ENCODE data around the gene PIK3R6. TPM values are rescaled to one million over a fixed set of nuclear protein-coding genes. Genes with fewer than 3 reads are reported as not detected.

Gene PIK3R6
- total RNA-seq, 2 experiments from 2014 or later = 2.0 to 2.2 TPM

DNA sequence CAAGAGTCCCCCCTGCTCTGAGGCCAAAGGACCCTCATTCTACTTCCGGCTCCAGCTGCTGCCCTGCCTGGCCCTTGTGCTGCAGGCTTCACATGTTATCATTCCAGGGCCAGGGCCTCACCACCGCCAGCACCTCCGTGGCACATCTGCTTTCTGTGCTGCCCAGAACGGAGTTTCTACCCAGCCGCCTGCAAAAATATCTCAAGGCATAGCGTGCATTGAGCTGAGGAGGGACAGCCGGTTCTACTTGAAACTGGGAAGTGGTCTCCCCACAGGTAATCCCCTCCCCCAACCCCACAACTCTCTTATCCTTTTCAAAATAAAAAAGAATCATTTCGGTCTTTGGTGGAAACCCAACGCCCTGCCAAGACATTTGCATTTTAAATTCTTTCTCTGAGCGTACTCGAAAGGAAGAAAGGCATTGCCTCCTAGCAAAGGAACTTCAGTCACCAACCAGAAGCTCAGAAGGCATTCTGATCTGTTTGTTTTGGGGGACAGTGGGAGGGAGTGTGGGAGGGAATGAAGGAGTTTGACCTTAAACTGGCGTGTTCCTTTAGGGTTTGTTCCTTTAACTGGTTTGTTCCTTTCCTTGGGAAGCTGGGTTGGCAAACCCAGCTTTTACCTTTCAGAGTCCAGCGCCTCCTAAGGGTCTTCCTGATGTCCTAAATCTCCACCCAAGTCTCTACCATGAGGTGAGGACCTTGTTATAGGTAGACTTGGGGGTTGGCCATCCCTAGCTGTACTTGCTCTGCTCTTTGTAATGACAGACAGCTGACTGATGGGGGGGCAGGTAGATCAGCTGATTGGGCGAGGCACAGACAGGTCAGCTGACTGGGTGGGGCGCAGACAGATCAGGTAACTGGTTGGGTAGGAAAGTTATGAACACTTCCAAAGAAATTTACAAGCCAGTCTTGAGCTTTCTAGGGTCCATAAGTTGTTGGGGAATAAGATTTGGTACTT is 33.4 kb upstream of the PIK3R6 start:
- Mint-ChIP-seq H3K9me3 (no peaks in the 10 kb centered on the region), H3K27ac (peak overlapping the region; percentile 77)

DNA sequence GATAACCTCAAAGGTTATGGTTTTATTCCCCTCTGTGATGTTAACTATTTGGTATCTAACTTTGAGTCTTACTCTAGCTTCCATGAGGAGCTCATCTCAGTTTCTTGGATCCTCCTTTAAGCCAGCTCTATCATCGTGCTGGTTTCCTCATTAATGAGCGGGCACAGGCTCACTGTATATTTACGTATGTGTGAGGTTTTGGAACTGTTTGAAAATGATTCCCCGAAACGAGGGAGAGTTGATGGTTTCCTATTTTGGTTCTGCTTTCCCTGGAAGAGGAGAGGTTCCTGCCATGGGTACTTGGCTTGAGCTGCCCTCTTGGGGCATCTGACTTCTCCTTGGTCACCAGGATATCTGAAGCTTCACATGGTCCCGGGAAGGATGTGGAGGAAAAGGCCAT is 32.7 kb upstream of the PIK3R6 start:
- DNase-seq = no peak
- peak overlapping the region; percentile 12 for H3K4me3 Mint-ChIP-seq
- H3K4me1 Mint-ChIP-seq = peaks cover 67% of the 10 kb centered on the region
- CTCF ChIA-PET = interaction anchor here (0.9 to 2.7 kb wide), 9 partner anchors 9 to 517 kb away, joined by 3 to 9 read pairs (median 3); partner anchors contain the start of gene PIK3R5
- no peaks in the 10 kb centered on the region for H3K27me3 Mint-ChIP-seq
- H3K27ac Mint-ChIP-seq = peak overlapping the region; percentile 77
- no peaks in the 10 kb centered on the region for H3K9me3 Mint-ChIP-seq
- H3K36me3 Mint-ChIP-seq (ENCODE audit: low read depth) = peaks cover 82% of the 10 kb centered on the region
- POLR2A ChIA-PET = interaction anchor here (0.9 to 2.9 kb wide), 8 partner anchors 10 to 727 kb away, joined by 3 to 17 read pairs (median 10); partner anchors contain the start of gene PIK3R5

More for the DNA sequence above, 33.4 kb upstream of the PIK3R6 start:
- H3K4me3 Mint-ChIP-seq = no peak overlapping the region
- H3K4me1 Mint-ChIP-seq = peaks cover 62% of the 10 kb centered on the region
- peaks cover 82% of the 10 kb centered on the region for H3K36me3 Mint-ChIP-seq (ENCODE audit: low read depth)
- DNase-seq = no peak
- CTCF ChIA-PET = interaction anchor here (0.8 to 2.7 kb wide), 9 partner anchors 9 to 97 kb away, joined by 3 to 9 read pairs (median 3); partner anchors contain the start of gene PIK3R5
- POLR2A ChIA-PET = interaction anchor here (0.7 to 2.9 kb wide), 8 partner anchors 9 to 63 kb away, joined by 3 to 17 read pairs (median 6); partner anchors contain the start of gene PIK3R5
- no peaks in the 10 kb centered on the region for H3K27me3 Mint-ChIP-seq

DNA sequence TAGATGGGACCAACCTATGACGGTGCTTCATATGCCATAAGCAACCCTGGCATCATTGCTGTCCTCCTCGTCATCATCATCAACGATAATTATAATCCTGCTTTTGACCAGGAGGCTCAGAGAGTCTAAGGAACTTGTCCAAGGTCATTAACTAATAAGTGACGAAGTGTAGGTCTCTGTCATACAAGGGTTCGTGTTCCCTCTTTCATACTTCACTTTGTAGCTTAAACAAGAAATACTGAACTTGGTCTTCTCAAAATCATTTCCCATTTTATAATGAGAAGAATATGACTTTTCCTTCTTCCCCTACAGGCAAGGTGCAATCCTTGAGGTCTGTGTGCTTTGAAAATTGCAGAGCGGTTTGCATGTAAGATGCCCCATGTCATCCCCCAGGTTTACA is 31.2 kb upstream of the PIK3R6 start:
- CTCF ChIA-PET = interaction anchor here (1.2 to 2.7 kb wide), 2 partner anchors 97 to 99 kb away, joined by 5 to 9 read pairs; no protein-coding TSS in a partner anchor
- peak overlapping the region; percentile 77 for H3K27ac Mint-ChIP-seq
- H3K27me3 Mint-ChIP-seq = no peaks in the 10 kb centered on the region
- POLR2A ChIA-PET = interaction anchor here (1.0 to 2.9 kb wide), 8 partner anchors 9 to 65 kb away, joined by 3 to 17 read pairs (median 6); partner anchors contain the start of gene PIK3R5
- peaks cover 75% of the 10 kb centered on the region for H3K4me1 Mint-ChIP-seq
- H3K4me3 Mint-ChIP-seq = peak overlapping the region; percentile 39
- H3K9me3 Mint-ChIP-seq = no peaks in the 10 kb centered on the region
- DNase-seq = no peak
- peaks cover 77% of the 10 kb centered on the region for H3K36me3 Mint-ChIP-seq (ENCODE audit: low read depth)

DNA sequence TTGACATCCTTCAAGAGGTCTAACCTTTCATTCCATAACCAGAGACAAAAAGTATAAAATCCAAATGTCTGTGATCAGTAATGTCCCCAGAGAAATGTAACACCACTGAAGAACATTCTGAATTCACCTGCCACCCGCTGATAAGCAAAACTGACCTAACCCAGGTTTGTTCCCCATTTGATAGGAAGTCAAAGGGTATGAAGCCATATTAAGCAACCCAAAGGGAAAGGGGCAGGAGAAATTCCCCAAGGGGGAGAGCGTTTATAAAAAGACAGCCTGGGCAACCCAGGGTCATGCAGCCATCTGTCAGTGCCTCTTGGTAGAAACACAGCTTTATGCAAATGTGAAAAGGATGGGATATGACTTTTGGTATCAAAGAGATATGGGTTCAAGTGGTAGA is 30.7 kb upstream of the PIK3R6 start:
- H3K4me3 Mint-ChIP-seq = no peak overlapping the region
- peaks cover 81% of the 10 kb centered on the region for H3K36me3 Mint-ChIP-seq (ENCODE audit: low read depth)
- POLR2A ChIA-PET = interaction anchor here (1.2 to 2.9 kb wide), 5 partner anchors 9 to 66 kb away, joined by 3 to 17 read pairs (median 12); partner anchors contain the start of gene PIK3R5
- H3K9me3 Mint-ChIP-seq = no peaks in the 10 kb centered on the region
- H3K27ac Mint-ChIP-seq = no peak overlapping the region
- CTCF ChIA-PET = interaction anchor here (1.2 kb wide), 1 partner anchor 100 kb away, joined by 5 read pairs; no protein-coding TSS in a partner anchor
- no peaks in the 10 kb centered on the region for H3K27me3 Mint-ChIP-seq
- peak; percentile 7 for DNase-seq
- H3K4me1 Mint-ChIP-seq = peaks cover 75% of the 10 kb centered on the region

DNA sequence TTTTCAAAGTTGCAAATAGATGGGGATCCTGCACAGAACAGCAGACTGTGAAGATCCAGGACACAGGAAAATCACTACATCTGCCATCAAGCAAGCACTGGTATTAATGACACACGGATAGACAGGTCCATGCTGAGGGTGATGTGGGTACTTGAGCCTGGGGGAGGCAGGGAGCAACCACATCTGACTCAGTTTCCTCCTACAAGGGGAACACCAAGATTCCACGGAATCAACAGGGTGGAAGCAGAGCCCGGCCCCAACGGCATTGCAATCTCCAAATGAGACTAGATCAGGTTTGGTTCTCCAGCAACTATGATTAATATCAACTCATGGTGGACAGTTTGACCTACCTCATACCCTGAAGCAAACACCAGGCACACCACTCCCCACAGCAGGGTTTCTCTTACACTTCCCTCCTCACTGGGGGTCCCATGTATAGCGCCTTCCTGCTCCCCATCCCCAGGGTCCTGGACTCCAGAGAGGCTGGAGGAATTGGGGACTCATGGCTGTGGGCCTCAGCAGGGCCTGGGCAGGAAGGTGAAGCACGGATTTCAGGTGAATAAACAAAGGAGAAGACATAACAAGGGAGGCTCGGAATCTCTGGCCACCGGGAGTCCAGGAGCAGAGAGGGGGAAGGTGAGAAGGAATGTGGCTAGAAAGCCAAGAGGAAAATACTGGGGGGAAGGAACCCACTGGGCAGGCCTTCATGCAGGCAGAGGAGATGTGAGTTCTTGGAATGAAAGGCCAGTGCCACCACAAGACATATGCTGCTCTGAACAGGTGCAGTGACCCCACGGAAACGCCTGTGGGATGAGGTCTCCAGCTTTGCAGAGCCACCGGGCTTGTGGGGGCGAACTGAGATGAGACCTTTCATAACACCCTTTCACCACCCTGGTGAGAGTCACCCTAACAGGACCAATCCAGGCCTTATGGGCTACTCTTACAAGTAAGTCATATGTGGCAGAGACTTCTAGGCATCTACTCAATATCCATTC is 29.5 kb upstream of the PIK3R6 start:
- CTCF ChIA-PET = interaction anchor here (1.6 to 1.8 kb wide), 2 partner anchors 57 to 143 kb away, joined by 3 read pairs; no protein-coding TSS in a partner anchor
- H3K27ac Mint-ChIP-seq = no peak overlapping the region
- peaks cover 86% of the 10 kb centered on the region for H3K4me1 Mint-ChIP-seq

DNA sequence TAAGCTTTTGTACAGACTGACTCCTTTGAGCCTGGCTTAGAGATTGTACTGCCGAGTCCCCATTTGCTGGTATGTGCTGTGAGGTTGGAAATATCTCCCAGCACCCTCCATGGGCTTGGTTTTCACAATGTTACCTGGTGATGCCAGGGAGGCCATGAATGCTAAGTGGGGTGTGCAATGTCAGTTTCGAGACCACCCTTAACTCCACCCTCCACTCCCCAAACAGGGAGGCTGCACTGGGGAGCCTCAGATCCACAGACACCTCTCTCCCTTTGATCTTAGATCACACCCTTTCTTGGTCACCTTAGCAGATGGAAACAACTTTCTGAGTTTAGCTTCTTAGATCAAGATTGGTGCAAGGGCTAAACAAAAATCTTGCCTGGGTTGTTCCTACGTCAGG is 28.6 kb upstream of the PIK3R6 start:
- no peak overlapping the region for H3K27ac Mint-ChIP-seq
- POLR2A ChIA-PET = interaction anchor here (0.9 kb wide), 1 partner anchor 513 kb away, joined by 3 read pairs; no protein-coding TSS in a partner anchor

More for the DNA sequence above, 29.5 kb upstream of the PIK3R6 start:
- DNase-seq = peak; percentile 14
- Mint-ChIP-seq H3K27me3 (no peaks in the 10 kb centered on the region), H3K36me3 (ENCODE audit: low read depth) (peaks cover 86% of the 10 kb centered on the region), H3K4me3 (no peak overlapping the region), H3K9me3 (no peaks in the 10 kb centered on the region)
- POLR2A ChIA-PET = interaction anchor here (0.9 kb wide), 1 partner anchor 513 kb away, joined by 3 read pairs; no protein-coding TSS in a partner anchor

DNA sequence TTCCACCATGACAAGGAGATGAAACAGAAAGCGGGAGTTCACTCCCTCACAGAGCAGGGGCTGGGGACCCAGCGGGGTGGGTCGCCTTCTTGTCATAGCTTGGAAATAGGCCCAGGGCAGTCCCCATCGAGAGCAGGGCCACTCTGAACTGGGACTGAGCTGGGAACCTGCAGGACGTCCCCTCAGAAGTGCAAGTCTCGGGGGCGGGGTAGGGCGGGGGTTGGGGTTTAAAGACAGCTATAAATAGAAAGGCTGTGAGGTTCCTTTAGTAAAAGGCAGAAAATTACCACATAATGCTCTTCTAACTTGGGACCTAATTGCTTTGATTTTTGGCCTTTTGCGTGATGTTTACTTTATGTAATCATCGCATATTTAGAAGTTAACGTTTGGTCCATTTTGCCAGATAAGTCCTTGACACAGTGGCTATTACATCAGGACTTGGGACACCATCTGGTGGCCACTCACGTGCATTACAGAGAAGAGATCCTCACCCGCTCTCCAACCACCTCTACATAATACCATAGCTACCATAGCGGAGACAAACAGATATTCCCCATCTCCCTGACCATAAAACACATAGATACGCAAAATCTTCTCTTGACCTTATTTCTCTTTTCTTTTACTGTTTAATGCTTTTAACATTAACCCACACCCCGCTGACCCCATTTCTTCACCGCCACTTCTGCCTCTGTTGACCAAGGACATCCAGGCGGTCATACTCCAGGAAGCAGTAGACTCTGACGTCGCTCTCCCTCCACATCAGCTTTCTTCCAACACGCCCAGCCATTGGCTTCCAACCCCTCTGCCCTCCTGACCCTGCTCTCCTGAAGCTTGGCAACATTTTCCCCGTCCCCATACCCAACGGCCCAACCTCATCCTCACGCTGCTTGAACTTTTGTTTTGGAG is 27.5 kb upstream of the PIK3R6 start:
- POLR2A ChIA-PET = interaction anchor here (0.8 to 1.4 kb wide), 5 partner anchors 26 to 511 kb away, joined by 3 to 4 read pairs (median 3); no protein-coding TSS in a partner anchor
- Mint-ChIP-seq H3K27me3 (no peaks in the 10 kb centered on the region), H3K4me1 (peaks cover 68% of the 10 kb centered on the region), H3K27ac (no peak overlapping the region), H3K9me3 (no peaks in the 10 kb centered on the region), H3K36me3 (ENCODE audit: low read depth) (peaks cover 76% of the 10 kb centered on the region), H3K4me3 (no peak overlapping the region)
- CTCF ChIA-PET = interaction anchor here (0.6 to 1.9 kb wide), 13 partner anchors 37 to 511 kb away, joined by 3 to 8 read pairs (median 3); no protein-coding TSS in a partner anchor
- peak; percentile 54 for DNase-seq

More for the DNA sequence above, 28.6 kb upstream of the PIK3R6 start:
- no peak overlapping the region for H3K4me3 Mint-ChIP-seq
- peaks cover 79% of the 10 kb centered on the region for H3K36me3 Mint-ChIP-seq (ENCODE audit: low read depth)
- DNase-seq = no peak
- H3K4me1 Mint-ChIP-seq = peaks cover 79% of the 10 kb centered on the region
- H3K9me3 Mint-ChIP-seq = no peaks in the 10 kb centered on the region
- CTCF ChIA-PET = interaction anchor here (1.1 to 1.8 kb wide), 6 partner anchors 38 to 486 kb away, joined by 3 to 8 read pairs (median 4); no protein-coding TSS in a partner anchor
- no peaks in the 10 kb centered on the region for H3K27me3 Mint-ChIP-seq

DNA sequence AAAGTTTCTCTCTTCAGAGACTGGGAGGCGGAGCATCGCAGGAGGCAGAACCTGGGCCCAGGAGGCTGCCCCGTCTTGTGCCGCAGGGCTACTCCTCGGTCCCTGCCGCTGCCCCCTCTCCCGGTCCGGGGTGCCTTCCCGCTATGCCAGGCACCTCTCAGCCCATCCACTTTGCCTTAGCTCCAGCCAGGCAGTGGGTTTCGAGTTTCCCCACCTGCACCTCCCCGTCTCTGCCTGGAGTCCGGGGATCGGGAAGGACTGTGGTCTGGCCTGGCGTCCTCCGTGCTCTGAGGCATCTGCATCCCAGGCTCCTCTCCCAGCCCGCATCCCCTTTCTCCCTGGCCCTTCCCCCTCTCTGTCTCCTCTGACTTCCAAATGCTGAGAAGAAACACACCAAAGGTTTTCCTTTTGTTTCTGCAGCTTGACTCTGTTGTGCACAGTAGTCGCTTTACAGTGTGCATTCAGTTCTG is 26.8 kb upstream of the PIK3R6 start:
- Mint-ChIP-seq H3K27ac (no peak overlapping the region), H3K36me3 (ENCODE audit: low read depth) (peaks cover 74% of the 10 kb centered on the region), H3K9me3 (no peaks in the 10 kb centered on the region), H3K4me3 (no peak overlapping the region), H3K27me3 (no peaks in the 10 kb centered on the region), H3K4me1 (peaks cover 62% of the 10 kb centered on the region)
- POLR2A ChIA-PET = interaction anchor here (0.8 to 1.4 kb wide), 3 partner anchors 65 to 511 kb away, joined by 3 to 4 read pairs (median 3); no protein-coding TSS in a partner anchor
- CTCF ChIA-PET = interaction anchor here (1.3 to 1.9 kb wide), 3 partner anchors 43 to 103 kb away, joined by 3 to 7 read pairs (median 6); no protein-coding TSS in a partner anchor
- no peak for DNase-seq

DNA sequence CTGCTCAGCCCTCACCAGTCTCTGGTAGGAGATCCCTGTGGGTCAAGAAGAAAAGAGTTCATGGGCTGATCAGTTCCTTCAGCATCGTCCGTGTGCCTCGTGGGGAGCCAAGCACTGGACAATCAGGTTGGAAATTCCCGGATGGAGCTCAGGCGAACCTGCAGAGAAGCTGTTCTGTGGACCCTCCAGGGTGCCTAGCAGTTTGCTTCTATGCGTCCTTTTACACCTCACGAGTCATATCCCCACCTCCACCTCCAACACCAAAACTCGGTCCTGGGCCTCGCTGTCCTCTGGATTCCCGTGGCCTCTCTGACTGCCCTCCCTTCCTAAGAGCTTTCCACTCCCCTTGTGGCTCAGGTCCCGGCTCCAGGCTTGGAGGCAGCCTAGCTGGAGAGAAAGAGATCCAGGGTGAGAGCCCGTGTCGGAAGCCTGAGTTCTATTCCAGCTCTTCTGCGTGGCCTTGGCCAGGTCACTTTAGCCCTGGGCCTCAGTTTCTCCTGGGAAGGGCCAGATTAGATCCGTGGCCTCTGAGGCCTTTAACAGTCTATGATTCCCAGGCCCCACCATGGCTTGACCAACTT is 26.2 kb upstream of the PIK3R6 start:
- ChIA-PET POLR2A (interaction anchor here (0.6 to 1.4 kb wide), 3 partner anchors 55 to 510 kb away, joined by 3 to 4 read pairs (median 3); no protein-coding TSS in a partner anchor), CTCF (interaction anchor here (1.9 kb wide), 1 partner anchor 104 kb away, joined by 7 read pairs; no protein-coding TSS in a partner anchor)
- Mint-ChIP-seq H3K9me3 (no peaks in the 10 kb centered on the region), H3K4me1 (peaks cover 57% of the 10 kb centered on the region), H3K27me3 (no peaks in the 10 kb centered on the region), H3K4me3 (no peak overlapping the region), H3K27ac (no peak overlapping the region), H3K36me3 (ENCODE audit: low read depth) (peaks cover 69% of the 10 kb centered on the region)
- DNase-seq = no peak

DNA sequence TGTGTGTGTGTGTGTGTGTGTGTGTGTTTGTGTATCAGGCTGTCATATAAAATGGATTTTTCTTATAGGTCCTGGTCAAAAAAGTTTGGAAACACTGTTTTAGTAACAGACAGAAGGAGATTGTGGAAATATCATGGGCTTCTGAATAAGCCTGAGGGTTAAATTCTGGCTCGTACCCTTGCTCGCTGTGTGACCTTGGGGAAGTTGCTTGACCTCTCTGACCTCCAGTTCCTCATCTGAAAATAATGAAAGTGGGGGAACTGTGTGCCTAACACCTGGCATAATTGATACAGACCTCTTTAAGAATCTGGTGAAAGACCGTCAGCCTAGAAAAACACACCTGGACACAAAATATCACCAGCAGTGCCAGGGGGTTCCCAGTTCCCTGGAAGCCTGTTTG is 25.6 kb upstream of the PIK3R6 start:
- H3K9me3 Mint-ChIP-seq = no peaks in the 10 kb centered on the region
- peaks cover 64% of the 10 kb centered on the region for H3K36me3 Mint-ChIP-seq (ENCODE audit: low read depth)
- no peaks in the 10 kb centered on the region for H3K27me3 Mint-ChIP-seq
- H3K27ac Mint-ChIP-seq = no peak overlapping the region
- H3K4me3 Mint-ChIP-seq = no peak overlapping the region
- POLR2A ChIA-PET = interaction anchor here (0.6 kb wide), 1 partner anchor 56 kb away, joined by 3 read pairs; no protein-coding TSS in a partner anchor
- CTCF ChIA-PET = interaction anchor here (1.9 kb wide), 1 partner anchor 104 kb away, joined by 7 read pairs; no protein-coding TSS in a partner anchor
- DNase-seq = no peak
- H3K4me1 Mint-ChIP-seq = peaks cover 50% of the 10 kb centered on the region
